Activated T-cell treated with anti-CD3 and anti-CD28 coated beads, Interleukin-2, amount 50 U/mL, for 72 hours (primary cell): Measurements from ENCODE around the gene NEUROD1. TPM values are rescaled to one million over a fixed set of nuclear protein-coding genes. Genes with fewer than 3 reads are reported as not detected.

Source experiments
- ATAC-seq, 2 donors: fragments of 150-1000 bp; cut with Tn5 transposase; replicated peaks in 1 of 2; 2 replicates each; pipeline ENCODE4 v1.10.0; 2021; ENCODE audit warnings: moderate library complexity in 2 of 2, mild to moderate bottlenecking in 1 of 2
- DNase-seq, 2 donors: peaks; one replicate each; pipeline ENCODE4 v3.0.0; 2021 to 2022; ENCODE audit warnings: mixed read lengths in 1 of 2
- H3K27ac Mint-ChIP-seq: one replicate; pipeline ENCODE4 v1.8.0; 2022; ENCODE audit warnings: mild to moderate bottlenecking, moderate library complexity, mixed read lengths
- H3K27me3 Mint-ChIP-seq: one replicate; pipeline ENCODE4 v1.8.0; 2022; ENCODE audit warnings: low read depth, mixed read lengths
- H3K36me3 Mint-ChIP-seq, 2 donors: one replicate each; pipeline ENCODE4 v1.8.0; 2022; ENCODE audit warnings: mixed read lengths in 2 of 2, mild to moderate bottlenecking in 1 of 2; ENCODE audit not compliant: insufficient read depth in 2 of 2
- H3K4me1 Mint-ChIP-seq: one replicate; pipeline ENCODE4 v1.8.0; 2022; ENCODE audit warnings: low read depth, mixed read lengths
- H3K4me3 Mint-ChIP-seq, 2 donors: one replicate each; pipeline ENCODE4 v1.8.0; 2022; ENCODE audit warnings: mild to moderate bottlenecking in 2 of 2, mixed read lengths in 2 of 2, moderate library complexity in 2 of 2
- H3K9me3 Mint-ChIP-seq, 2 donors: one replicate each; pipeline ENCODE4 v1.8.0; 2022; ENCODE audit warnings: mixed read lengths in 2 of 2
- total RNA-seq, 2 donors: library from RNA; stranded (reverse); gene quantifications; one replicate each; pipeline ENCODE4 v1.2.3, GENCODE V29; 2022

The NEUROD1 gene
- total RNA-seq, 2 donors from 2014 or later = not detected

DNA sequence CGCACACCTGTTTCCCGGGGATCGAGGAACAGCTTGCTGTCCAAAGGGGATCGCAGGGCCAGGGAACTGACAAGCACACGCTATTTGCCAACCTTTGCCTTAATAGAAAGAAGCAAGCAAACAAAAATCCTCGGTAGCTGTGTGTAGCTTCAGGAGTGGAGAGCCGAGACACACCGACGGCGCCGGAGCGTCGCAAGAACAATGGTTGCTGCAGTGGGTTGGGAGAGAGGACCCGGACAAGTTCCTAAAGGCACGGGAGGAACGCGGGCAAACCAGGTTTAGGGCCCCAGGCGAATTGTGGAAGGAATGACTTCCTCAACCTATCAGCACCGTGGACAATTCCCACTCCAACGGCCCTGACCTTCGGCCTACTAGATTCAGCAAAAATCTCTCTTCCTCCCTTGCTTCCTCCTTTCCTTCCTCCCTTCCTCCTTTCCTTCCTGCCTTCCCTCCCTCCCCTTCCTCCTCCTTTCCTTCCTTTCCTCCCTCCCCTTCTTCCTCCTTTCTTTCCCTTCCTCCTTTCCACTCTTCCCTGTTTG lies 4.9 kb upstream of the NEUROD1 start:
- Mint-ChIP-seq H3K27me3 (peaks cover 79% of the 10 kb centered on the region), H3K27ac (no peak overlapping the region), H3K9me3 (no peaks in the 10 kb centered on the region), H3K4me1 (peaks cover 42% of the 10 kb centered on the region), H3K36me3 (peaks cover 0 to 4% of the 10 kb centered on the region in 2 donors), H3K4me3 (peak overlapping the region in 1 of 2 donors; percentile 77)
- ATAC-seq (no peak), DNase-seq (no peak)

DNA sequence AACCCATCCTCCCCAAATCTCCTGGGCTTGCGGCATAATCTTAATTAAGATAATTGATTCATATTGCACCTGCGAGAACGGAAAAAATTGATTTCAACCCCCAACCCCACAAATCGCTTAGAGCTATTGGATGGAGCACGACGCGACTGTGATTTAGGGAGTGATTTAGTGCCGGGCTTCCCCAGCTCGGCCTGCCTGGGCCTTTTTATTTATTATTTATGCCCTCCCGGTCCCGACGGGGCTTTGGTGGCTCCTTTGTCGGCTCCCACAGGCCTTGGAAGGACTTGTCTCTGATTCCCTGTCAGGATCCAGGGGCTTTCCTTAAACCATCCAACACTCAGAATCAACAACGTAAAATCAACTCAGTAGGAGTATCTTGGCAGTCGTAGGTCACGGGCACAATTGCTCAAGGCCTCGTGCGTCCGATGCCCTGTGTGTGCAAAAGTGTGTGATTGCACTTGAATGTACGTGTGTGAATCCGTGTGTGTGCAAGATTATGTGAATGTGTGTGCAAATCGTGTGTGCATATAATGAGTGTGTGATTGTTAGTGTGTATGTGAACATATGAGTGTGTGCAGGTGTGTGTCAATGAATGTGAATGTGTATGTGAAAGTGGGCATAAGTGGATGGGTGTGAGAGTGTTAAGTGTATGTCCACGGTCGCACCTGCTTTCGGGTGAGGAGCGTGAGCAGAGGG lies 4.3 kb upstream of the NEUROD1 start:
- Mint-ChIP-seq H3K27me3 (peaks cover 85% of the 10 kb centered on the region), H3K4me3 (peak overlapping the region in 1 of 2 donors; percentile 77), H3K27ac (no peak overlapping the region), H3K4me1 (peaks cover 49% of the 10 kb centered on the region), H3K36me3 (peaks cover 0 to 4% of the 10 kb centered on the region in 2 donors), H3K9me3 (no peaks in the 10 kb centered on the region)
- no peak for ATAC-seq
- no peak for DNase-seq

DNA sequence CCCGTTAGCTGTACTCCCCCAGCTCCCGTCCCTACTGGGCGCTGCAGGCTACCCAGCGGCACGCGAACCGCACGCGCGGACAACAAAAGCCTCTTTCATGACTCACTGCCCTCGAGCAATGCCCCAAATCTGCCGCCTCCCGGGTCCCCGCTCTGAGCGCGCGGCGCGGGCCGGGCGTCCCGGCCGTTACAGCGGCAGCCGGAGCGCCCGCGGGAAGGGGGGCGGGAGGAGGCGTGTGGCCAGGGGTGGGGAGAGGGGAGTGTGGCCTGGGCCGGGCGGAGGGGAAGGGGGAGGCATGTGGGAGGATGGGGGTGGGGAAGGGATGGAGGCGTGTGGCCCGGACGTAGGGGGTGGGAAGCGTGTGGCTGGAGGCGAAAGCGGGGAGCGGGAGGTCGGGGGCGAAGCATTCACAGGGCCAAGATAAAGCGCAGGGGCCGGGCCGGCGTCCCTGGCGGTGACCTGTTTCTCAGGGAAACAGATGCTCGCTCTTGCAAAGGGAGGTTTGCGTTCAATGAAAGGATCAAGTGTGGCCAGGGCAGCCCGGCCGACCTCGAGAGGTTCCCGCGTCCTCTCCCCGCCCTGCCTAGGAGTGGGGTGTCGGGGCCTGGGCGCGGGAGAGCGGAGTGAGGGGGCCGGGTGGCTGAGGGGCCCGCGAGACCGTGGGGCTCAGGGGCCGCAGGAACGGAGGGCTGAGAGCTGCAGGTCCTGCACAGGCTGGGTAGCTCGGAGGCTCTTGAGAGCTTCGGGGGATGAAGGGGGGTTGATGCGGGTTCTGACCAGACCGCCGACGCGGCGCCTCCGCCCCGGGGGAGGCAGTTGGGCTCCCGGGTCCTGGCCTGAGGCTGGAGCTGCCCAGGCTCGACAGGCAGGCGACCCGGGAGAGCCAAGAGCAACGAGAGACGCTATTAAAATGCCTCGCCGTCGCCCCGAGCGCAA lies 3.5 kb upstream of the NEUROD1 start:
- Mint-ChIP-seq H3K27me3 (peaks cover 93% of the 10 kb centered on the region), H3K4me1 (peaks cover 57% of the 10 kb centered on the region), H3K4me3 (peak overlapping the region; percentile 73 to 77), H3K36me3 (peaks cover 4 to 7% of the 10 kb centered on the region in 2 donors), H3K27ac (no peak overlapping the region), H3K9me3 (no peaks in the 10 kb centered on the region)
- ATAC-seq = peak; percentile 58 to 67
- peak in 1 of 2 donors; percentile 53 for DNase-seq

DNA sequence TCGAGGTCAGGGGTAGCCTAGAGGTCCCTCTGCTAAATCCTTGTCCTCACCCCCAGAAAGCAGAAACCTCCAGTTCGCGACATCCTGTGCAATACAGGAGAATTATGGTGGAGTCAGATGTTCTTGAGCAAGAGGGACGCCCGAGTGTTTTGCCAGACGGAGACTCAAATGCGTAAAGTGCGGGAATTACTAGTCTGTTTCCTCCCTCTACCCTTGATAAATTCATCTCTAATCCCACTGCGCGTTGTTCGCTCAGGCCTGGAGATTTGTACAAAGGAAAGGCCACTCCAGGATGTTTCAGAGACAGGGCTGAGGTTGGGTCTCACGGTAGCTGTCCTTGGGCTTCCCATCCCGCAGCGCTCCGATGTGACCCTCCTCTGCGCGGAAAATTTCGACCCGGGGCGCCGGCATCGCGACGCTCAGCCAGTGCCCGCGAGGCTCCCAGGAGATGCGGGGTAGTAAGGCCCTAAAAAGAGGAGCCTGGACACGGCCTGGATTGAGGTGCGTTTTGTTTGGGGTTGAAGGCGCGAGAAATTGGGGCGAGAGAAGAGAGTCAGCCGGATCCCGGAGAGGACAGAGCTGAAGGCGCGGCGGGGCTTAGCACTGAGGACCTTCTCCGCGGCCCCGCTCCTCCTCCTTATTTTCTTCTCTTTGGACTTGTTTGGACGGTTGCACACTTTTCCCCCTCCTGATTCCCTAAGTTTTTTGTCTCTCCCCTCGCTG lies 2.6 kb upstream of the NEUROD1 start:
- peaks cover 4 to 8% of the 10 kb centered on the region in 2 donors for H3K36me3 Mint-ChIP-seq
- DNase-seq (no peak), ATAC-seq (peak; percentile 6 to 16)
- H3K4me3 Mint-ChIP-seq = peak overlapping the region; percentile 73 to 74
- H3K4me1 Mint-ChIP-seq = peaks cover 65% of the 10 kb centered on the region
- no peak overlapping the region for H3K27ac Mint-ChIP-seq
- peaks cover 3% of the 10 kb centered on the region in 2 donors for H3K9me3 Mint-ChIP-seq
- H3K27me3 Mint-ChIP-seq = peaks cover 96% of the 10 kb centered on the region

DNA sequence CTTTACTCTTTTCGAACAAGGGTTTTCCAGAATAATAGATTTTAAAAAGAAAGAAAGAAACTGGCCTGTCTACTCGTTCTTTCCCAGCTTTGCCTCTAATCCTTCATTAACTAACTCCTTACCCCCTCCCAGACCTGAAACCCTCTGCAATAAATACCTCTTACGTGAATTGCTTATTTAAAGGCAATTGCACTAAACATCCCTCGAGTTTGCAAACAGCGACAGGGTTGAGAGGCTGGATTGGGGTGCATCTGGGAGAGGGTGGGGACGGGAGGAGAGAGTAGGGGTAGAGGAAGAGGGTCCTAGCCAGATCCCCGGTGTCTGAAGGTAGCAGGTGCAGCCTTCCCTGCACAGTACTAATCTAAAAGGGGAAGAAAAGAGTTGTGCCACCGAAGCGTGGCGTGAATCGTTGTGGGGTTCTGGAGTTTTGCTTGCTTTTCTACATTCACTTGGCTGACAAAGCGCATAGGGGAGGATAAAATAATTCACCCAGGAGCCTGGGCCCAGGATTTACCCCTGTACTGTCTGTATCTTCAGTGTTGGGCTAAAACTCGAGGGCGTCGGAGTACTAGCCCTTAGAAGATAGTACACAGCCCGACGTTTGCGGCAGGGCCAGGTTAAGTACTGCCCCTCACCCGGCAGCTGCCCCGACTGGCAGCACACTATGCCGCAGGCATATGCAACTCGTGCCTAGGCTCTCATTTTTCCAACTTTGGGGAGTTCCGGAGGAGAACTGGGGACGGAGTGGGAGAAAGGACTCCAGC lies 1.9 kb upstream of the NEUROD1 start:
- Mint-ChIP-seq H3K4me3 (peak overlapping the region; percentile 73 to 74), H3K27ac (no peak overlapping the region), H3K36me3 (peaks cover 4 to 11% of the 10 kb centered on the region in 2 donors), H3K9me3 (peaks cover 3 to 4% of the 10 kb centered on the region in 2 donors), H3K27me3 (peaks cover 94% of the 10 kb centered on the region), H3K4me1 (peaks cover 69% of the 10 kb centered on the region)
- ATAC-seq (no peak), DNase-seq (no peak)

DNA sequence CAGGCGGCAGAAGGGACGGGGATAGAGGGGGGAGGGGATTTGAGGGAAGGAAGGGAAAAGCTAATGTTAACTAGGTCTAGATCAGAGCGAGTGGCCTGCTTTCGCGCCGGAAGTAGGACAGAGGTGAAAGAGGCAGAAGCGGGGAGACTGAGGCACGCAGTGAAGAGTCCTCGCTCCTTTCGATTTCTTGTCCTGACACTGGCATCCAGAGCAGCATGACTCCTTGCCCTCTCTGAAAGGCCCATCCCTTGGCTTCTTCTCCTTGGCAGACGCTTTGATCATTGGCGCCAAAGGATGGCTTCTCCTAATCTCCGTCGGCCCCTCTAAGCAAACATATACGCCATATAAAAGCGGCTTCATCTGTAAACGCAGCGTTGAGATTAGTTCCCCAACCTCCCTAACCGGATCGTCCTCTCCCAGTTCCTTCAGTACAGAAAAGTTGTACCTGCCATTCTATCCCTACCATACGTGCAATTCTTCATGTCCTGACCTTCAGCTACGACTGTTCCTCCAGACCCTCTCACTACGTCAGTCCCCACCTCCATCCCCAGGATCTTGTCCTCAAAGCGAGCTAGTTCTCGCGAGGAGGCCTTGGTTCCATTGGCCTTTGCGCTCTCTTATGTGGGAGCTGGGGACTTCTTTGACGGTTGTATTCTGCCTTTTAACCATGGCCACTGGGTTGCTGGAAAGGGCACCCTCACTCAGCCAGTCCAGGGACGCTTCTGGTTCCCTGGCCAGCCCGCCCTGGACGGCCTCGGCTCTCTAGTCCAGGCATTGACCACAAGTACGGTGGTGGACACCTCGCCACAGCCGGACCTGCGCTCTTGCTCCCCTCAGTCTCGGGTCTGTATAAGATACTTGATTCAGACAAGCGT lies 857 bp upstream of the NEUROD1 start:
- no peak for DNase-seq
- ATAC-seq = no peak
- H3K27me3 Mint-ChIP-seq = peaks cover 93% of the 10 kb centered on the region
- peaks cover 3 to 4% of the 10 kb centered on the region in 2 donors for H3K9me3 Mint-ChIP-seq
- H3K27ac Mint-ChIP-seq = no peak overlapping the region
- H3K4me3 Mint-ChIP-seq = peak overlapping the region; percentile 73 to 74
- H3K4me1 Mint-ChIP-seq = peaks cover 69% of the 10 kb centered on the region
- peaks cover 4 to 11% of the 10 kb centered on the region in 2 donors for H3K36me3 Mint-ChIP-seq

DNA sequence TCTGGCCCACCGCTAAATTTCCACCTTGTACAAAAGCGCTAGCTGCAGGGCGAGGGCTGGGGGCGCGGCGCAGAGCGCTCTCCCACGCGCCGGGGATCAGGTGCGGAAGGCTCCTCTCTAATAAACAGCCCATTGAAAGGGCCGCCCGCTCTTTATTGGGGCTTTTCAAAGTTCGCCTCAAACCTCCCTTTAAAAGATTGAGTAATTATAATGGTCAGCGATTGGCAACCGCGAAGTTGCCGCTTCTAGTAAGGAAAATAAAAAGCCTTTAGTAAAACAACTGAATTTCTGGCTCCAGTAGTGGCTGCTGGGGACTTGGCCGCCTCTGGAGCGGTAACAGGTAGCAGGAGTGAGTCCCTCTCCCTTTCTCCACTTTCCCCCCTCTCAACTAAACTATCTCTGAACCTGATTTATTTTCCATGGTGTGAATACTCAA lies 755 bp downstream of the NEUROD1 start:
- H3K36me3 Mint-ChIP-seq = peaks cover 2 to 11% of the 10 kb centered on the region in 2 donors
- H3K27ac Mint-ChIP-seq = no peak overlapping the region

DNA sequence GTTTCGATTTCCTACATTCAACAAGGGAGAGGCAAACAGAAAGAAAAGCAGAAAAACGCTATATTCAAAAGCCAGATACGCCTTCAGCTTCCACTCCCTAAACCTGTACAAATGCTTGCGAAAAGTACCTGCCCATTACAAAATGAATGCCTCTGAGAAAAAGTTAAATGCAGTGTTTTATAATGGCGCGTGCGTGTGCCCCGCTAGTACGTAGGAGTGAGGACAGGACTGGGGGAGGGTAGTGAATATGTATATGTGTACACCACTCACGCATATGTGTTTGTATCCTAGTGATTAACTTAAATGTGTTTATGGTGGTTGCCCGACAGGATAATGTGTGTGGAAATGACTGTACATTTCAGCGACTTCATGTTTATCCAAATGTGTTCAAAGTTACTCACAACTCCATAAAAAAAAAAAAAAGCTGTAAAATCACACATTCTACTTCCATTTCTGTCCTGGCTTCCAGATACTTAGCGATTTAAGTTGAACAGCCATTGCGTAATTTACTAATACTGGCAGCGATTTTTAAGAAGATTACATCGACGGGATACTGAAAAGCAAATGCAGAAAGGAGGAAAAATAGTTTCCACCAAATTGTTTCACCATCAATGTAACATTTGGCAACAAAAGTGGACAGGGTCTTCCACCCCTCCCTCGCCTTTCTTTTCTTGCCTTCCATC lies 1.3 kb downstream of the NEUROD1 start:
- no peak for DNase-seq
- H3K9me3 Mint-ChIP-seq = peaks cover 3 to 4% of the 10 kb centered on the region in 2 donors
- peaks cover 60% of the 10 kb centered on the region for H3K4me1 Mint-ChIP-seq
- peak overlapping the region; percentile 33 to 71 for H3K4me3 Mint-ChIP-seq
- peaks cover 84% of the 10 kb centered on the region for H3K27me3 Mint-ChIP-seq
- H3K36me3 Mint-ChIP-seq = peaks cover 2 to 11% of the 10 kb centered on the region in 2 donors
- ATAC-seq = no peak
- no peak overlapping the region for H3K27ac Mint-ChIP-seq

More for the DNA sequence above, 755 bp downstream of the NEUROD1 start:
- ATAC-seq (no peak), DNase-seq (no peak)
- H3K27me3 Mint-ChIP-seq = peaks cover 84% of the 10 kb centered on the region
- H3K9me3 Mint-ChIP-seq = peaks cover 3 to 4% of the 10 kb centered on the region in 2 donors
- H3K4me1 Mint-ChIP-seq = peaks cover 64% of the 10 kb centered on the region
- H3K4me3 Mint-ChIP-seq = peak overlapping the region in 1 of 2 donors; percentile 56

DNA sequence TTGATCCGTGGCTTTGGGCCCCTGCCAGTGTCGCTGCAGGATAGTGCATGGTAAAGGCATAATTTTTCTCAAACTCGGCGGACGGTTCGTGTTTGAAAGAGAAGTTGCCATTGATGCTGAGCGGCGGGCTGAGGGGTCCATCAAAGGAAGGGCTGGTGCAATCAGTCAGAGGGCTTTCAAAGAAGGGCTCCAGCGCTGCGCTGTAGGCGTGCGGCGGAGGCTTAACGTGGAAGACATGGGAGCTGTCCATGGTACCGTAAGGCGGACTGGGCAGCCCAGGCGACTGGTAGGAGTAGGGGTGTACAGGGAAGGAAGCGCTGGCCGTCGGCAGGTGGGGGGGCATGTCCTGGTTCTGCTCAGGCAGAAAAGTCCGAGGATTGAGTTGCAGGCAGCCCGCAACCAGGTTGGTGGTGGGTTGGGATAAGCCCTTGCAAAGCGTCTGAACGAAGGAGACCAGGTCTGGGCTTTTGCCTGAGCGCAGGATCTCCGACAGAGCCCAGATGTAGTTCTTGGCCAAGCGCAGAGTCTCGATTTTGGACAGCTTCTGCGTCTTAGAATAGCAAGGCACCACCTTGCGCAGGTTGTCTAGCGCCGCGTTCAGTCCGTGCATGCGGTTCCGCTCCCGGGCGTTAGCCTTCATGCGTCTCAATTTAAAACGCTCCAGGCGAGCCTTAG lies 2.3 kb downstream of the NEUROD1 start:
- H3K36me3 Mint-ChIP-seq = peaks cover under 1 to 11% of the 10 kb centered on the region in 2 donors
- peaks cover 77% of the 10 kb centered on the region for H3K27me3 Mint-ChIP-seq
- peaks cover 55% of the 10 kb centered on the region for H3K4me1 Mint-ChIP-seq
- ATAC-seq (peak; percentile 72 to 75), DNase-seq (peak; percentile 71 to 82)
- H3K4me3 Mint-ChIP-seq = peak overlapping the region; percentile 61 to 71
- peaks cover 3 to 4% of the 10 kb centered on the region in 2 donors for H3K9me3 Mint-ChIP-seq
- peak overlapping the region; percentile 72 for H3K27ac Mint-ChIP-seq

DNA sequence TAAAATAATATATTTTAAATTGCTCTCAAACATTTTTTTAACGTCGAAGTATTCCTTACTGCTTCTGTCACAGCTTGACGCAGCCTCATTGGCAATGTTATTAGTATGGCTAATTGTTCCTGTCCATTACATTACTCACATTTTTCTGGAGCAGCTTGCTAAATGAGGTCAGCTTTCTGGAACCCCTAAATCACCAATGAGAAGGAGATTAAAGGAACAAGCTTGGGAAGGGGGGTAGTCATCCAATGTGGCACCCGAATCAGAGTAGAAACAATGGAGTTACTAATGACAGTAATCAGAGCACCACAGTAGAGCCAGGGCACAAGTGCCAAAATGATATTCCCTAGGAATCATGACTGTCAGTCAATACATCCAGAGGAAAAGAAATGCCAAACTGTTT lies 5.1 kb downstream of the NEUROD1 start:
- Mint-ChIP-seq H3K9me3 (peaks cover 3 to 4% of the 10 kb centered on the region in 2 donors), H3K4me3 (no peak overlapping the region), H3K36me3 (peaks cover 0 to 11% of the 10 kb centered on the region in 2 donors), H3K27ac (no peak overlapping the region), H3K27me3 (peaks cover 55% of the 10 kb centered on the region), H3K4me1 (peaks cover 35% of the 10 kb centered on the region)
- DNase-seq (no peak), ATAC-seq (no peak)
